ENCODE measurements around the gene EXOC2. TPM values are rescaled to one million over a fixed set of nuclear protein-coding genes. Genes with fewer than 3 reads are reported as not detected.

Gene EXOC2
- total RNA-seq, 2 experiments from 2014 or later: 34.5 to 34.9 TPM

GRCh38 chr6:446418-447366 lies 246.2 kb downstream of the EXOC2 start:
- POLR2A ChIA-PET: interaction anchor here (0.6 to 4.6 kb wide), 21 partner anchors 9 to 258 kb away, joined by 3 to 70 read pairs (median 4); partner anchors contain the start of gene IRF4
- DNase-seq: peak; percentile 89
- peak overlapping the region; percentile 52 for H3K4me3 Mint-ChIP-seq
- ATAC-seq: peak; percentile 83
- peak overlapping the region; percentile 93 for H3K27ac Mint-ChIP-seq
- no peaks in the 10 kb centered on the region for H3K27me3 Mint-ChIP-seq (ENCODE audit: low read depth)
- H3K9me3 Mint-ChIP-seq (ENCODE audit: insufficient read depth): no peaks in the 10 kb centered on the region
- peaks cover 55% of the 10 kb centered on the region for H3K4me1 Mint-ChIP-seq (ENCODE audit: low read depth)
- H3K36me3 Mint-ChIP-seq (ENCODE audit: low read depth): no peaks in the 10 kb centered on the region
- CTCF ChIA-PET: interaction anchor here (0.9 to 3.3 kb wide), 15 partner anchors 11 to 147 kb away, joined by 3 to 25 read pairs (median 5); no protein-coding TSS in a partner anchor

DNA sequence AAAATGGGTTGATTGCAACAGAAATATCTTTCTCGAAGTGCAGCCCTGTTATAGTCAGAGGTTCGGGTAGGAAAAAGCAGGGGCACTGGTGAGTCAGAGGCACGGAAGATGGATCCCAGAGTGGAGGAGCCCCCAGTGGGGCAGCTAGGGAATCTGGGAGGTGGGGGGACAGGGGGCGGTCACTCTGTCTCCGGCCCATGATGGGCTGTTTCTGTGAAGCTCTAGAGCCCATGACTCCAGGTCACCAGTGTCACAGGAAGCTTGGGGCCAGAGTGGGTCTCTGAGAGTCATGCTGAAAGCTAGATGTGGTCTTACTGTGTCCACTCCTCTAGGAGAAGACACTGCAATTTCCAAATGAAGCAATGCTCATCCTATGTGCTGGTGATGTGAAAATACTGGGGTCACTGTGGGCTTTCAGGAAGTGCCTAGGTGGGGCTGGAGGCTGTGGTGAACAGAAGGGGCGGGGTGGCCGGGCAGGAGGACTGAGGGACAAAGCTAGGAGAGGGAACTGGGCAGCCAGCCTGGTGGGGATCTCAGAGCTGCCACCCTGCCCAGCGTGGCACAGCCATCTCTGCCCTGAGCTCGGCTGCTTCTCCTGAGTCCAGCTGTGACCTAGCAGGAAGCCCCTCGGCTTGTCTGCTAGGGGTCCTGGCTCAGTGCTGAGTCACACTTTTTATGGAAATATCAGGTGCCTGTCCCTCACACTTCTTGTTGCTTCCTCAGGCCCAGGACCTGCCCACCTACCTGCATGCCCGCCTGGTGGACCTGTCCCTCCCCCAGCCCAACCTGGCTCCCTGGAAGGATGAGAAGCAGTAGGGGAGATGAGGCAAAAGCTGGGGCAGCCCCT lies 247.1 kb downstream of the EXOC2 start:
- ChIA-PET CTCF (interaction anchor here (1.0 to 3.3 kb wide), 16 partner anchors 9 to 148 kb away, joined by 3 to 25 read pairs (median 6); no protein-coding TSS in a partner anchor), POLR2A (interaction anchor here (0.6 to 4.6 kb wide), 18 partner anchors 8 to 106 kb away, joined by 3 to 70 read pairs (median 4); partner anchors contain the start of gene IRF4)
- no peak for DNase-seq
- no peak for ATAC-seq
- H3K4me3 Mint-ChIP-seq: peak overlapping the region; percentile 44
- H3K9me3 Mint-ChIP-seq (ENCODE audit: insufficient read depth): no peaks in the 10 kb centered on the region
- H3K4me1 Mint-ChIP-seq (ENCODE audit: low read depth): peaks cover 57% of the 10 kb centered on the region
- H3K27ac Mint-ChIP-seq: peak overlapping the region; percentile 93
- H3K27me3 Mint-ChIP-seq (ENCODE audit: low read depth): peaks cover 1% of the 10 kb centered on the region
- no peaks in the 10 kb centered on the region for H3K36me3 Mint-ChIP-seq (ENCODE audit: low read depth)

DNA sequence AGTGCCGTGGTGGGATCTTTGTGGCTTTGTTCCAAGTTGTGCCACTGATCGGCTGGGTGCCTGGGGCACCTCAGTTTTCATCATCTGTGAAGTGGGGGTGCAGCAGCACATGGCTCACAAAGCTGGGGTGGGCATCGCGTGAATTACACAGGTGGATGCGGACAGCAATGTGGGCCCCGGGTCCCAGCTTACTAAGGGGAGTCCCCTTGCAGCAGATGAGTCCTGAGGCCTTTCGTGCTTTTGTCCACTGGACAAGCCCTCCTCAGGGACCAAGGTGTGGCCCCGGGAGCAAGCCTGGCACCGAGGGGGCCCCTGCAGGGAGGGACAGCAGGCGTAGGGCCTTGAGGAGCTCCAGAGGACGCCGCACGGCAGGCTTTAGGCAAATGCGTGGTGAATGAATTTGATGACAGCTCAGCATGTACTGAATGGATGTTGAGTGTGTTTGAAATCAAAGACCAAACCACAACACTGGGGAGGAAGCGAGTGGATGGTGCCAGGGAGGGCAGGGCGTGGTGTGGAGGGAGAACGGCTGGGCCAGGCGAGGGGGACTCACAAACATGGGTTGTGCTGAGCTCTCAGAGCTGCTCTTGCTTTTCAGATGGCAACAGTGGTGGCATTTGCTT lies 248.2 kb downstream of the EXOC2 start:
- Mint-ChIP-seq H3K27ac (peak overlapping the region; percentile 93), H3K27me3 (ENCODE audit: low read depth) (peaks cover 2% of the 10 kb centered on the region), H3K9me3 (ENCODE audit: insufficient read depth) (no peaks in the 10 kb centered on the region), H3K36me3 (ENCODE audit: low read depth) (no peaks in the 10 kb centered on the region), H3K4me3 (peak overlapping the region; percentile 44), H3K4me1 (ENCODE audit: low read depth) (peaks cover 57% of the 10 kb centered on the region)
- ChIA-PET POLR2A (interaction anchor here (0.9 to 4.6 kb wide), 14 partner anchors 10 to 54 kb away, joined by 3 to 70 read pairs (median 10); partner anchors contain the start of gene IRF4), CTCF (interaction anchor here (0.9 to 3.3 kb wide), 13 partner anchors 9 to 255 kb away, joined by 3 to 25 read pairs (median 5); no protein-coding TSS in a partner anchor)
- ATAC-seq (peak; percentile 64), DNase-seq (peak; percentile 79)

- ChIA-PET POLR2A (interaction anchor here (1.0 to 4.6 kb wide), 6 partner anchors 9 to 56 kb away, joined by 3 to 70 read pairs (median 20); partner anchors contain the start of gene IRF4), CTCF (interaction anchor here (2.0 kb wide), 1 partner anchor 56 kb away, joined by 7 read pairs; no protein-coding TSS in a partner anchor)
- Mint-ChIP-seq H3K36me3 (ENCODE audit: low read depth) (no peaks in the 10 kb centered on the region), H3K4me1 (ENCODE audit: low read depth) (peaks cover 54% of the 10 kb centered on the region), H3K4me3 (no peak overlapping the region), H3K9me3 (ENCODE audit: insufficient read depth) (no peaks in the 10 kb centered on the region), H3K27ac (no peak overlapping the region), H3K27me3 (ENCODE audit: low read depth) (peaks cover 2% of the 10 kb centered on the region)
- DNase-seq (no peak), ATAC-seq (no peak)
Measured at GRCh38 chr6:443621-444159, 249.2 kb downstream of the EXOC2 start.

DNA sequence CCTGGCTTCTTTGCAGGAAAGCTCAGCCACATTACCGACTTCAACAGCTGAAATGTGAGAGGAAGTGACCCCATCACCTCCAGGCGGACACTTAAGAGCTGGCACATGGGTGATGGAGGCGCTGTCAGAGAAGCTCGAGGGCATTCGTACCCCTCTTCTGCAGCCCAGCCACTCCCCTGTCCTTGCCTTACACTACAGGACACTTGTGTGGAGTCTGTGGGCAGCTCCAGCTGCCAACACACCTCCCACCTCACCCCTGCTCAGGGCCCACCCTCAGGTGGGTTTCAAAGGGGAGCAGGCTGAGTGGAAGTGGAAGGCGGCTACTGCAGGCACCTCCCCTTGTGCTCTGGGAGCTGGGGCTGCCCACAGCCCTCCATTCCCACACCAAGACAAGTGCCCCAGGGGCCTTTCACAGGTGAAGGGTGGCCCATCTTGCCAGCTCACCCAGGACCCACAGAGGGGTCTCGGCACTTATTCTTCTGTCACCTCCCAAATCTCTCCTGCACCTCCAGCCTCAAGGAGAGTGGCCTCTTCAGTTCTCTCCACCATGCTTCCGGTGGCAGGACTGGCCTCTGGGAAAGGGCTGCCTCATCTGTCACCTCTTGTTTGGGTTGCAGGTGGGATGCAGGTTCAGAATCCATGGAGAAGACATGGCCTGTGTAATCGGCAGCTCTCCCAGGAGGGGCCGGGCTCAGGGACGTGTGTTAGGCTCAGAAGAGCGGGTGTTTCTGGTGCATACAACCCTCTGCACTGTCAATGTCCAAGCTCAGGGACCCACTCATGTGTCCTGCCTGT lies 251.6 kb downstream of the EXOC2 start:
- Mint-ChIP-seq H3K9me3 (ENCODE audit: insufficient read depth) (no peaks in the 10 kb centered on the region), H3K36me3 (ENCODE audit: low read depth) (no peaks in the 10 kb centered on the region), H3K27me3 (ENCODE audit: low read depth) (peaks cover 2% of the 10 kb centered on the region), H3K4me3 (no peak overlapping the region), H3K4me1 (ENCODE audit: low read depth) (peaks cover 34% of the 10 kb centered on the region), H3K27ac (no peak overlapping the region)
- POLR2A ChIA-PET: interaction anchor here (2.4 kb wide), 1 partner anchor 38 kb away, joined by 7 read pairs; no protein-coding TSS in a partner anchor
- ATAC-seq: no peak
- no peak for DNase-seq
- CTCF ChIA-PET: interaction anchor here (0.9 to 1.3 kb wide), 2 partner anchors 13 to 52 kb away, joined by 3 to 5 read pairs; no protein-coding TSS in a partner anchor

GRCh38 chr6:439641-440167 lies 253.2 kb downstream of the EXOC2 start:
- no peak overlapping the region for H3K4me3 Mint-ChIP-seq
- ATAC-seq: no peak
- peaks cover 28% of the 10 kb centered on the region for H3K4me1 Mint-ChIP-seq (ENCODE audit: low read depth)
- POLR2A ChIA-PET: interaction anchor here (2.4 kb wide), 1 partner anchor 37 kb away, joined by 7 read pairs; no protein-coding TSS in a partner anchor
- CTCF ChIA-PET: no interaction called here
- H3K27ac Mint-ChIP-seq: no peak overlapping the region
- DNase-seq: no peak
- no peaks in the 10 kb centered on the region for H3K9me3 Mint-ChIP-seq (ENCODE audit: insufficient read depth)
- H3K36me3 Mint-ChIP-seq (ENCODE audit: low read depth): no peaks in the 10 kb centered on the region
- peaks cover 2% of the 10 kb centered on the region for H3K27me3 Mint-ChIP-seq (ENCODE audit: low read depth)

DNA sequence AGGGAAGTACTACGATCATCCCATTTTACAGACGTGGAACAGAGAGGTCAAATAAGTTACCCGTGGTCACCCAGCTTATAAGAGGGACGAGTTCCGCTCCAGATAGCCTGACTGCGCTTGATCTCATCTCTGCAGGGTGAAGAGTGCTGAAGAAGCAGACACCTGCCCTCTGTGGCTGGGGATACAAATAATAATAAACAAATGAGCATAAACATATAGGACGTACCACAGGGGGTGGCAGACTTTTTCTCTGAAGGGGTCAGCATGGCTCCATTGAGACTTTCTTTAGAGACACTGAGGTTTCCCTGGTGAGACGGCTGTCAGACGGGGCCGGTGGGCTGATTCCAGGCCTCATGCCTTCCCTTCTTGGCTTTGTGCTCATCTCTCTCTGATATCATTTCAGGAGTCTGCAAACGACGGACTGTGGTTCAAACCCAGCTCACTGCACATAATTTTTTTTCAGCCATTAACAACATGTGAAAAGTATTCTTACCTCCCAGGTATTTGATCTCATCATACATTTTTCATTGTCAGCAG lies 254.2 kb downstream of the EXOC2 start:
- H3K27ac Mint-ChIP-seq: no peak overlapping the region
- peaks cover 28% of the 10 kb centered on the region for H3K4me1 Mint-ChIP-seq (ENCODE audit: low read depth)
- no peaks in the 10 kb centered on the region for H3K9me3 Mint-ChIP-seq (ENCODE audit: insufficient read depth)
- DNase-seq (no peak), ATAC-seq (no peak)
- H3K27me3 Mint-ChIP-seq (ENCODE audit: low read depth): peaks cover 2% of the 10 kb centered on the region
- CTCF ChIA-PET: interaction anchor here (1.1 kb wide), 1 partner anchor 959 kb away, joined by 3 read pairs; no protein-coding TSS in a partner anchor
- H3K36me3 Mint-ChIP-seq (ENCODE audit: low read depth): no peaks in the 10 kb centered on the region
- POLR2A ChIA-PET: no interaction called here
- no peak overlapping the region for H3K4me3 Mint-ChIP-seq

GRCh38 chr6:437037-437392 lies 255.9 kb downstream of the EXOC2 start:
- no peak overlapping the region for H3K27ac Mint-ChIP-seq
- ChIA-PET POLR2A (interaction anchor here (0.5 kb wide), 1 partner anchor 381 kb away, joined by 3 read pairs; no protein-coding TSS in a partner anchor), CTCF (interaction anchor here (3.1 kb wide), 1 partner anchor 9 kb away, joined by 25 read pairs; no protein-coding TSS in a partner anchor)
- no peak overlapping the region for H3K4me3 Mint-ChIP-seq
- no peaks in the 10 kb centered on the region for H3K36me3 Mint-ChIP-seq (ENCODE audit: low read depth)
- peaks cover 39% of the 10 kb centered on the region for H3K4me1 Mint-ChIP-seq (ENCODE audit: low read depth)
- ATAC-seq (no peak), DNase-seq (no peak)
- no peaks in the 10 kb centered on the region for H3K9me3 Mint-ChIP-seq (ENCODE audit: insufficient read depth)
- H3K27me3 Mint-ChIP-seq (ENCODE audit: low read depth): peaks cover 2% of the 10 kb centered on the region

GRCh38 chr6:436308-437036 lies 256.5 kb downstream of the EXOC2 start:
- POLR2A ChIA-PET: interaction anchor here (0.5 to 3.6 kb wide), 2 partner anchors 9 to 381 kb away, joined by 3 to 53 read pairs; no protein-coding TSS in a partner anchor

More at GRCh38 chr6:436308-437036, 256.5 kb downstream of the EXOC2 start:
- peaks cover 2% of the 10 kb centered on the region for H3K27me3 Mint-ChIP-seq (ENCODE audit: low read depth)
- no peak overlapping the region for H3K4me3 Mint-ChIP-seq
- no peak for DNase-seq
- no peaks in the 10 kb centered on the region for H3K36me3 Mint-ChIP-seq (ENCODE audit: low read depth)
- H3K4me1 Mint-ChIP-seq (ENCODE audit: low read depth): peaks cover 45% of the 10 kb centered on the region
- ATAC-seq: no peak
- H3K27ac Mint-ChIP-seq: peak overlapping the region; percentile 39
- H3K9me3 Mint-ChIP-seq (ENCODE audit: insufficient read depth): no peaks in the 10 kb centered on the region
- CTCF ChIA-PET: interaction anchor here (3.1 kb wide), 1 partner anchor 9 kb away, joined by 25 read pairs; no protein-coding TSS in a partner anchor

Measured in activated CD8-positive, alpha-beta T cell treated with anti-CD3 and anti-CD28 coated beads, Interleukin-2, amount 10 ng/mL, durations not matched to agents 7 days and 5 days (primary cell).